Thyroid gland (tissue), 4 donors: ENCODE data around the gene BMPR1B. TPM values are rescaled to one million over a fixed set of nuclear protein-coding genes. Genes with fewer than 3 reads are reported as not detected.

Source experiments
- DNase-seq, 2 donors: peaks; one replicate each; pipeline ENCODE4 v3.0.0-alpha.2; 2019
- H3K27ac ChIP-seq, 3 donors: fragments of 200-600 bp; sonication (generic); 1 replicate in 2 of 3; 2 replicates in 1 of 3; pipeline ENCODE4 v1.5.1; 2016 to 2019; ENCODE audit warnings: mild to moderate bottlenecking in 1 of 3, moderate library complexity in 1 of 3
- H3K27me3 ChIP-seq: fragments of 200-600 bp; sonication (generic); one replicate; pipeline ENCODE4 v1.5.1; 2019
- H3K36me3 ChIP-seq, 2 donors: fragments of 200-600 bp; sonication (generic); one replicate each; pipeline ENCODE4 v1.5.1; 2016 to 2019
- H3K4me1 ChIP-seq, 2 donors: fragments of 200-600 bp; sonication (generic); one replicate each; pipeline ENCODE4 v1.5.1; 2017 to 2019
- H3K4me3 ChIP-seq, 3 donors: fragments of 200-600 bp; sonication (generic); replicated peaks in 1 of 3; 1 replicate in 2 of 3; 2 replicates in 1 of 3; pipeline ENCODE4 v1.5.1; 2016; ENCODE audit warnings: mild to moderate bottlenecking in 1 of 3
- H3K9me3 ChIP-seq: fragments of 200-600 bp; sonication (generic); one replicate; pipeline ENCODE4 v1.5.1; 2017
- CTCF ChIP-seq, 6 experiments: fragments of 200-600 bp in 3 of 6; fragments of 450-650 bp in 3 of 6; sonication (generic) in 3 of 6; IDR thresholded peaks; one replicate each; pipeline ENCODE4 v1.5.1; 2016 to 2019; ENCODE audit warnings: antibody characterized with exemption in 6 of 6, mild to moderate bottlenecking in 2 of 6, inconsistent platforms in 1 of 6, moderate library complexity in 1 of 6
- POLR2A ChIP-seq, 2 donors: fragments of 450-650 bp; IDR thresholded peaks; one replicate each; pipeline ENCODE4 v1.6.1; 2017; ENCODE audit warnings: antibody characterized with exemption in 2 of 2, mild to moderate bottlenecking in 2 of 2, moderate library complexity in 1 of 2
- WGBS, 2 donors: methylation state at CpG; one replicate each; pipeline ENCODE4 v1.1.5; 2017; 5-methylcytosine and 5-hydroxymethylcytosine counted together
- intact Hi-C: fragments of 100-400 bp; cut with DNase I; formaldehyde crosslinking; loops from one replicate; pipeline ENCODE4 v1.15.1; 2023
- total RNA-seq, 4 donors: library from RNA; depleted of rRNA; stranded (reverse); fragments of >200 nt; gene quantifications; one replicate each; pipeline ENCODE4 v1.2.3, GENCODE V29; 2016

BMPR1B gene
- total RNA-seq, 4 donors from 2014 or later = 0.49 to 0.89 (median 0.76) TPM

GRCh38 chr4:94806376-94806775 lies 48.6 kb downstream of the BMPR1B start:
- Histone ChIP-seq H3K36me3 (no peaks in the 10 kb centered on the region), H3K4me1 (no peaks in the 10 kb centered on the region), H3K9me3 (no peaks in the 10 kb centered on the region), H3K27ac (no peak overlapping the region), H3K27me3 (no peaks in the 10 kb centered on the region), H3K4me3 (no peak overlapping the region)
- no peak for DNase-seq
- TF ChIP-seq CTCF (IDR thresholded peaks at IDR 0.05) = no peak
- TF ChIP-seq POLR2A (IDR thresholded peaks at IDR 0.05) = no peak
- WGBS, 2 donors = 96 to 97% methylated on average over 2 of the region's 2 CpGs
- intact Hi-C loops = no loop called here

GRCh38 chr4:94811643-94812042 lies 53.9 kb downstream of the BMPR1B start:
- H3K27ac ChIP-seq = no peak overlapping the region
- intact Hi-C loops = no loop called here
- DNase-seq = no peak
- H3K9me3 ChIP-seq = no peaks in the 10 kb centered on the region
- no peaks in the 10 kb centered on the region for H3K27me3 ChIP-seq
- H3K4me1 ChIP-seq = no peaks in the 10 kb centered on the region
- 71 to 77% methylated on average over 5 of the region's 5 CpGs for WGBS, 2 donors
- no peak overlapping the region for H3K4me3 ChIP-seq
- no peak for TF ChIP-seq CTCF (IDR thresholded peaks at IDR 0.05)
- TF ChIP-seq POLR2A (IDR thresholded peaks at IDR 0.05) = no peak
- H3K36me3 ChIP-seq = no peaks in the 10 kb centered on the region

- 67 to 73% methylated on average over 6 of the region's 6 CpGs for WGBS, 2 donors
- H3K36me3 ChIP-seq = no peaks in the 10 kb centered on the region
- DNase-seq = no peak
- H3K4me1 ChIP-seq = no peaks in the 10 kb centered on the region
- intact Hi-C loops = no loop called here
- H3K9me3 ChIP-seq = no peaks in the 10 kb centered on the region
- no peak overlapping the region for H3K27ac ChIP-seq
- H3K4me3 ChIP-seq = no peak overlapping the region
- no peak for TF ChIP-seq POLR2A (IDR thresholded peaks at IDR 0.05)
- TF ChIP-seq CTCF (IDR thresholded peaks at IDR 0.05) = no peak
- H3K27me3 ChIP-seq = no peaks in the 10 kb centered on the region
Observed at GRCh38 chr4:94813221-94813620, 55.5 kb downstream of the BMPR1B start.

GRCh38 chr4:94814237-94814636 lies 56.5 kb downstream of the BMPR1B start:
- H3K36me3 ChIP-seq = no peaks in the 10 kb centered on the region
- intact Hi-C loops = no loop called here
- H3K27me3 ChIP-seq = no peaks in the 10 kb centered on the region
- H3K4me1 ChIP-seq = no peaks in the 10 kb centered on the region
- H3K4me3 ChIP-seq = no peak overlapping the region
- H3K9me3 ChIP-seq = no peaks in the 10 kb centered on the region
- DNase-seq = no peak
- H3K27ac ChIP-seq = no peak overlapping the region
- TF ChIP-seq CTCF (IDR thresholded peaks at IDR 0.05) = no peak
- no peak for TF ChIP-seq POLR2A (IDR thresholded peaks at IDR 0.05)

GRCh38 chr4:94819371-94820168 lies 61.8 kb downstream of the BMPR1B start:
- intact Hi-C loops = no loop called here
- no peaks in the 10 kb centered on the region for H3K9me3 ChIP-seq
- no peak for DNase-seq
- no peaks in the 10 kb centered on the region for H3K36me3 ChIP-seq
- no peak overlapping the region for H3K27ac ChIP-seq
- no peaks in the 10 kb centered on the region for H3K4me1 ChIP-seq
- H3K4me3 ChIP-seq = no peak overlapping the region
- no peak for TF ChIP-seq CTCF (IDR thresholded peaks at IDR 0.05)
- TF ChIP-seq POLR2A (IDR thresholded peaks at IDR 0.05) = no peak
- WGBS, 2 donors = 24 to 40% methylated on average over 4 of the region's 4 CpGs
- H3K27me3 ChIP-seq = no peaks in the 10 kb centered on the region
